ENCODE data around the gene DLG2.

GRCh38 chr11:84117394-84117793 is 1509.8 kb downstream of the DLG2 start:
- TF ChIP-seq CTCF (IDR thresholded peaks at IDR 0.05 in 4 of 5, conservative IDR thresholded peaks at IDR 0.05 in 1 of 5) (no peak), POLR2A (IDR thresholded peaks at IDR 0.05) (no peak)
